Measurements from ENCODE around the gene KCNIP4.

KCNIP4 gene

GRCh38 chr4:21307709-21308108, 640.9 kb downstream of the KCNIP4 start:
- Histone ChIP-seq H3K27me3 (ENCODE audit: insufficient read depth, insufficient read length) (peaks cover 34% of the 10 kb centered on the region), H3K36me3 (ENCODE audit: insufficient read depth, insufficient read length, low read length) (no peaks in the 10 kb centered on the region), H3K9me3 (ENCODE audit: insufficient read depth, low read length) (no peaks in the 10 kb centered on the region), H3K4me1 (ENCODE audit: insufficient read depth, insufficient read length) (no peaks in the 10 kb centered on the region), H3K9ac (ENCODE audit: insufficient read length, low read depth) (no peak overlapping the region), H3K4me3 (ENCODE audit: insufficient read length, low read depth) (no peak overlapping the region)
- TF ChIP-seq SUZ12 (IDR thresholded peaks at IDR 0.05; ENCODE audit: extremely low read depth, insufficient read depth, insufficient read length) (no peak), ZNF274 (IDR thresholded peaks at IDR 0.05; ENCODE audit: low read depth, low read length) (no peak), YY1 (IDR thresholded peaks at IDR 0.05; ENCODE audit: insufficient read depth, insufficient read length) (no peak)
- no peak for DNase-seq (ENCODE audit: low read depth, low spot score)

GRCh38 chr4:21304540-21304887, 644.1 kb downstream of the KCNIP4 start:
- no peak for DNase-seq (ENCODE audit: low read depth, low spot score)
- Histone ChIP-seq H3K9ac (ENCODE audit: insufficient read length, low read depth) (no peak overlapping the region), H3K4me3 (ENCODE audit: insufficient read length, low read depth) (peak overlapping the region; percentile 60), H3K36me3 (ENCODE audit: insufficient read depth, insufficient read length, low read length) (no peaks in the 10 kb centered on the region), H3K27me3 (ENCODE audit: insufficient read depth, insufficient read length) (peaks cover 34% of the 10 kb centered on the region), H3K9me3 (ENCODE audit: insufficient read depth, low read length) (no peaks in the 10 kb centered on the region), H3K4me1 (ENCODE audit: insufficient read depth, insufficient read length) (no peaks in the 10 kb centered on the region)
- TF ChIP-seq ZNF274 (IDR thresholded peaks at IDR 0.05; ENCODE audit: low read depth, low read length) = no peak
- TF ChIP-seq SUZ12 (IDR thresholded peaks at IDR 0.05; ENCODE audit: extremely low read depth, insufficient read depth, insufficient read length) = no peak
- no peak for TF ChIP-seq YY1 (IDR thresholded peaks at IDR 0.05; ENCODE audit: insufficient read depth, insufficient read length)

- Histone ChIP-seq H3K4me1 (ENCODE audit: insufficient read depth, insufficient read length) (no peaks in the 10 kb centered on the region), H3K4me3 (ENCODE audit: insufficient read length, low read depth) (no peak overlapping the region), H3K36me3 (ENCODE audit: insufficient read depth, insufficient read length, low read length) (no peaks in the 10 kb centered on the region), H3K27me3 (ENCODE audit: insufficient read depth, insufficient read length) (no peaks in the 10 kb centered on the region), H3K9me3 (ENCODE audit: insufficient read depth, low read length) (no peaks in the 10 kb centered on the region), H3K9ac (ENCODE audit: insufficient read length, low read depth) (no peak overlapping the region)
- no peak for DNase-seq (ENCODE audit: low read depth, low spot score)
- no peak for TF ChIP-seq YY1 (IDR thresholded peaks at IDR 0.05; ENCODE audit: insufficient read depth, insufficient read length)
These were observed 658.0 kb downstream of the KCNIP4 start for GRCh38 chr4:21290562-21290961.

GRCh38 chr4:21276046-21276445, 672.5 kb downstream of the KCNIP4 start:
- DNase-seq (ENCODE audit: low read depth, low spot score) = no peak
- H3K4me1 ChIP-seq (ENCODE audit: insufficient read depth, insufficient read length) = no peaks in the 10 kb centered on the region
- H3K9ac ChIP-seq (ENCODE audit: insufficient read length, low read depth) = no peak overlapping the region
- H3K9me3 ChIP-seq (ENCODE audit: insufficient read depth, low read length) = no peaks in the 10 kb centered on the region
- H3K27me3 ChIP-seq (ENCODE audit: insufficient read depth, insufficient read length) = no peaks in the 10 kb centered on the region
- no peak for TF ChIP-seq SUZ12 (IDR thresholded peaks at IDR 0.05; ENCODE audit: extremely low read depth, insufficient read depth, insufficient read length)
- no peak for TF ChIP-seq ZNF274 (IDR thresholded peaks at IDR 0.05; ENCODE audit: low read depth, low read length)
- TF ChIP-seq YY1 (IDR thresholded peaks at IDR 0.05; ENCODE audit: insufficient read depth, insufficient read length) = no peak
- H3K36me3 ChIP-seq (ENCODE audit: insufficient read depth, insufficient read length, low read length) = no peaks in the 10 kb centered on the region
- no peak overlapping the region for H3K4me3 ChIP-seq (ENCODE audit: insufficient read length, low read depth)

GRCh38 chr4:21271439-21272052, 677.0 kb downstream of the KCNIP4 start:
- Histone ChIP-seq H3K4me1 (ENCODE audit: insufficient read depth, insufficient read length) (no peaks in the 10 kb centered on the region), H3K4me3 (ENCODE audit: insufficient read length, low read depth) (no peak overlapping the region), H3K9ac (ENCODE audit: insufficient read length, low read depth) (no peak overlapping the region), H3K36me3 (ENCODE audit: insufficient read depth, insufficient read length, low read length) (no peaks in the 10 kb centered on the region), H3K27me3 (ENCODE audit: insufficient read depth, insufficient read length) (no peaks in the 10 kb centered on the region), H3K9me3 (ENCODE audit: insufficient read depth, low read length) (no peaks in the 10 kb centered on the region)
- no peak for DNase-seq (ENCODE audit: low read depth, low spot score)
- TF ChIP-seq ZNF274 (IDR thresholded peaks at IDR 0.05; ENCODE audit: low read depth, low read length) (no peak), SUZ12 (IDR thresholded peaks at IDR 0.05; ENCODE audit: extremely low read depth, insufficient read depth, insufficient read length) (no peak), YY1 (IDR thresholded peaks at IDR 0.05; ENCODE audit: insufficient read depth, insufficient read length) (no peak)

GRCh38 chr4:21248331-21248730, 700.2 kb downstream of the KCNIP4 start:
- Histone ChIP-seq H3K9ac (ENCODE audit: insufficient read length, low read depth) (no peak overlapping the region), H3K9me3 (ENCODE audit: insufficient read depth, low read length) (no peaks in the 10 kb centered on the region), H3K36me3 (ENCODE audit: insufficient read depth, insufficient read length, low read length) (no peaks in the 10 kb centered on the region), H3K4me3 (ENCODE audit: insufficient read length, low read depth) (no peak overlapping the region), H3K4me1 (ENCODE audit: insufficient read depth, insufficient read length) (no peaks in the 10 kb centered on the region), H3K27me3 (ENCODE audit: insufficient read depth, insufficient read length) (no peaks in the 10 kb centered on the region)
- no peak for DNase-seq (ENCODE audit: low read depth, low spot score)
- no peak for TF ChIP-seq YY1 (IDR thresholded peaks at IDR 0.05; ENCODE audit: insufficient read depth, insufficient read length)
- no peak for TF ChIP-seq SUZ12 (IDR thresholded peaks at IDR 0.05; ENCODE audit: extremely low read depth, insufficient read depth, insufficient read length)
- no peak for TF ChIP-seq ZNF274 (IDR thresholded peaks at IDR 0.05; ENCODE audit: low read depth, low read length)

- no peaks in the 10 kb centered on the region for H3K9me3 ChIP-seq (ENCODE audit: insufficient read depth, low read length)
- no peaks in the 10 kb centered on the region for H3K27me3 ChIP-seq (ENCODE audit: insufficient read depth, insufficient read length)
- TF ChIP-seq SUZ12 (IDR thresholded peaks at IDR 0.05; ENCODE audit: extremely low read depth, insufficient read depth, insufficient read length) (no peak), YY1 (IDR thresholded peaks at IDR 0.05; ENCODE audit: insufficient read depth, insufficient read length) (no peak)
- no peak overlapping the region for H3K9ac ChIP-seq (ENCODE audit: insufficient read length, low read depth)
- H3K36me3 ChIP-seq (ENCODE audit: insufficient read depth, insufficient read length, low read length) = no peaks in the 10 kb centered on the region
- no peaks in the 10 kb centered on the region for H3K4me1 ChIP-seq (ENCODE audit: insufficient read depth, insufficient read length)
- no peak for DNase-seq (ENCODE audit: low read depth, low spot score)
- no peak overlapping the region for H3K4me3 ChIP-seq (ENCODE audit: insufficient read length, low read depth)
These were observed 706.4 kb downstream of the KCNIP4 start for GRCh38 chr4:21242163-21242562.
